ENCODE measurements around the gene TMCO4. TPM values are rescaled to one million over a fixed set of nuclear protein-coding genes. Genes with fewer than 3 reads are reported as not detected.

The TMCO4 gene
- total and polyA plus RNA-seq, 2 of the 8 experiments (the other 6 are each of a cell fraction or from before 2014, with no cell fraction given) = 3.0 to 3.1 TPM

DNA sequence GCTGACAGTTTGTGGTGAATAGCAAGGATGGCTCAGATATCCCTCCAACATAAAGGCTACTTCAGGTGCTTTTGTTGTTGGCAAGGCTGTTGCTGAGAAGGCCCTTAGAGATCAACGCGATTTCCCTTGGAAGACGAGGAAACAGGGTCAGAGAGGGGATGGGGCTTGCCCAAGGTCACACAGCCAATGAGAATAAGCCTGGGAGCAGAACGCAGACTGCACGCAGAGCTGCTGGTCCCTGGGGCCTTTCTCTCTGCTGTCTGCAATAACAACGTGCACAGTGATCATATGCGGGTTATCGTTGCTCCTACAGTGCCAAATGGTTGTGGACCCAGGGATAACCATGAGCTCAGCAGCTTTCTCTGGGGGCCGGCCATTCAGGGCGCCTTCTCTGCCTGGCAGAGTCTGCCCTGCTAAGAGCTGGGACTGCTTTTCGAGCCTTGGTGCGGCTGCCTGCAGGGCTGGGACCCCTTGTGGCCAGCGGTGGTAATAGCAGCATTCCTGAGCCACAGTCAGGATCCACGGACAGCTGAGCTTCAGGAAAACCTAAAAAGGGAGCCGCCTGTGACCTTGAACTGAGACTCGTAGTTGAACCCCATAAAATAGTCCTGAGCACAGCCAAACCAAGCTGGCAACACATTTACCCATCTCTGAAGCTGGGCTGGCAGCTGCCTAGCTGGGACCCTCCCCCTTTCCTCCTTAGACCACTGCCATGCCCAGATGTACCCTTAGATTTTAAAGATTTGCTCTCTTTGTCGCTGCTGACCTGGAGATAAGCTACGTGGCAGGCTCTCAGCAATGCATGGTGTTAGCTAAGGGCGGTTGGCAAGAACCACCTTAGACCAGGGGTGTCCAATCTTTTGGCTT is 95.2 kb downstream of the TMCO4 start (continued):
- TF ChIP-seq JUN (IDR thresholded peaks at IDR 0.05; ENCODE audit: low read depth, low read length) = no peak
- TF ChIP-seq CHD2 (IDR thresholded peaks at IDR 0.05; ENCODE audit: low read length) = no peak
- no peak for TF ChIP-seq CBX5 (IDR thresholded peaks at IDR 0.05; ENCODE audit: low read depth, low read length)
- TF ChIP-seq SRF (IDR thresholded peaks at IDR 0.05; ENCODE audit: low read depth, low read length) = no peak
- no peak for TF ChIP-seq USF2 (IDR thresholded peaks at IDR 0.05; ENCODE audit: low read length)
- TF ChIP-seq SAP30 (IDR thresholded peaks at IDR 0.05; ENCODE audit: insufficient read depth, insufficient replicate concordance, low read length) = no peak
- peak; percentile 44; the same call in 1 of the 2 replicates for TF ChIP-seq BACH1 (IDR thresholded peaks at IDR 0.05; ENCODE audit: low read length)
- no peak for TF ChIP-seq JUND (IDR thresholded peaks at IDR 0.05; ENCODE audit: low read length)
- no peak for TF ChIP-seq EGR1 (IDR thresholded peaks at IDR 0.05; ENCODE audit: borderline replicate concordance, low read depth, low read length)
- TF ChIP-seq CBX8 (IDR thresholded peaks at IDR 0.05; ENCODE audit: borderline replicate concordance, low read depth, low read length) = no peak
- TF ChIP-seq SP4 (IDR thresholded peaks at IDR 0.05; ENCODE audit: low read length) = no peak
- TF ChIP-seq FOSL1 (IDR thresholded peaks at IDR 0.05; ENCODE audit: insufficient read depth, low read depth, low read length) = no peak
- TF ChIP-seq SP2 (IDR thresholded peaks at IDR 0.05; ENCODE audit: low read length) = no peak
- 0 out of 2 replicates have a peak, but pooled peaks have one; percentile 24 for TF ChIP-seq TAF1 (IDR thresholded peaks at IDR 0.05; ENCODE audit: low read depth, low read length)
- peak; percentile 54; the same call in 1 of the 2 replicates for TF ChIP-seq GABPA (IDR thresholded peaks at IDR 0.05; ENCODE audit: borderline replicate concordance, insufficient read depth, low read length)
- TF ChIP-seq HDAC2 (IDR thresholded peaks at IDR 0.05; ENCODE audit: borderline replicate concordance in 1 of 2, low read depth in 2 of 2, low read length in 2 of 2) = no peak
- TF ChIP-seq MAFK (IDR thresholded peaks at IDR 0.05; ENCODE audit: low read depth, low read length) = peak; percentile 42; the same call in 1 of the 2 replicates
- TF ChIP-seq PHF8 (conservative IDR thresholded peaks at IDR 0.05; ENCODE audit: low read depth, low read length) = no peak
- no peak for TF ChIP-seq CTBP2 (IDR thresholded peaks at IDR 0.05; ENCODE audit: borderline replicate concordance, insufficient read depth, insufficient read length, low read length)
- no peak for TF ChIP-seq NANOG (IDR thresholded peaks at IDR 0.05; ENCODE audit: insufficient read depth, low read depth, low read length, poor library complexity, severe bottlenecking)
- no peak for TF ChIP-seq E2F6 (IDR thresholded peaks at IDR 0.05)

Data from H1 (cell line).